Motor neuron (in vitro differentiated cells): Measurements from ENCODE around the gene LCT. TPM values are rescaled to one million over a fixed set of nuclear protein-coding genes. Genes with fewer than 3 reads are reported as not detected.
"Not testable (repeated sequence)": the region's sequence is repeated elsewhere in the genome, so short reads cannot be mapped to it uniquely, and the experiment has no call there.

Experiments
- ATAC-seq, 8 experiments: fragments of 200-7000 bp; cut with Tn5 transposase; replicated peaks in 6 of 8; 2 replicates each; pipeline ENCODE4 v1.8.0; 2021; ENCODE audit warnings: mild to moderate bottlenecking in 8 of 8, moderate library complexity in 8 of 8
- H3K27ac ChIP-seq, 2 donors: fragments of 250-450 bp; sonication (Bioruptor Pico); 2 replicates each; pipeline ENCODE4 v1.9.0; 2021; ENCODE audit warnings: antibody characterized with exemption in 2 of 2, mild to moderate bottlenecking in 2 of 2, moderate library complexity in 1 of 2
- H3K4me1 ChIP-seq, 2 donors: fragments of 250-450 bp; sonication (Bioruptor Pico); replicated peaks in 1 of 2; 2 replicates each; pipeline ENCODE4 v1.6.1; 2021; ENCODE audit warnings: antibody characterized with exemption in 2 of 2, mild to moderate bottlenecking in 2 of 2, moderate library complexity in 1 of 2
- H3K4me3 ChIP-seq, 5 donors: fragments of 250-450 bp; sonication (Bioruptor Pico); 2 replicates each; pipeline ENCODE4 v1.9.0; 2021; ENCODE audit warnings: antibody characterized with exemption in 5 of 5, mild to moderate bottlenecking in 5 of 5, moderate library complexity in 4 of 5
- WGBS, 10 experiments: fragments of 450-650 bp; shearing (Covaris generic); methylation state at CpG; one replicate each; pipeline ENCODE4 v1.0.0; 2022; 5-methylcytosine and 5-hydroxymethylcytosine counted together
- in situ Hi-C, 9 experiments: fragments of 400-800 bp; cut with MboI; loops; one replicate each; pipeline ENCODE4 v1.15.0; 2021; ENCODE audit warnings: low sequenced_read_pairs in 9 of 9, low pct_unique_long_range_greater_than_20kb in 2 of 9; ENCODE audit not compliant: unreplicated experiment in 9 of 9
- total RNA-seq, 8 experiments: library from RNA; unstranded; fragments of 300-600 nt; gene quantifications; 2 replicates each; pipeline versions ENCODE4 v1.2.3 to v1.2.4, GENCODE V29; 2022

Gene LCT
- total RNA-seq, 8 experiments from 2014 or later: 0.09 to 0.31 (median 0.17) TPM

- H3K4me3 ChIP-seq: no peak overlapping the region
- WGBS, 10 experiments: 0 to 93% (median 62%) methylated on average over 1 to 3 of the region's 3 CpGs
- H3K27ac ChIP-seq: no peak overlapping the region
- ATAC-seq: no peak
- in situ Hi-C loops: no loop called here
- no peaks in the 10 kb centered on the region for H3K4me1 ChIP-seq
These were observed 34.6 kb downstream of the LCT start for GRCh38 chr2:135802350-135802749.

GRCh38 chr2:135800513-135801460 lies 36.2 kb downstream of the LCT start:
- no peak overlapping the region for H3K4me3 ChIP-seq
- no peaks in the 10 kb centered on the region for H3K4me1 ChIP-seq
- ATAC-seq: no peak
- 41 to 93% (median 74%) methylated on average over 3 to 9 of the region's 9 CpGs; no CpG with 5 or more reads in 3 of the 10 experiments for WGBS, 10 experiments
- H3K27ac ChIP-seq: no peak overlapping the region
- in situ Hi-C loops: no loop called here

GRCh38 chr2:135799738-135800137 lies 37.2 kb downstream of the LCT start:
- no peak for ATAC-seq
- H3K4me3 ChIP-seq: no peak overlapping the region
- in situ Hi-C loops: no loop called here
- 17 to 63% (median 33%) methylated on average over 1 to 2 of the region's 2 CpGs; no CpG with 5 or more reads in 5 of the 10 experiments for WGBS, 10 experiments
- no peak overlapping the region for H3K27ac ChIP-seq
- H3K4me1 ChIP-seq: no peaks in the 10 kb centered on the region

- Histone ChIP-seq H3K4me1 (no peaks in the 10 kb centered on the region), H3K4me3 (no peak overlapping the region), H3K27ac (no peak overlapping the region)
- WGBS, 10 experiments: 7 to 100% (median 56%) methylated on average over 1 to 4 of the region's 4 CpGs; no CpG with 5 or more reads in 1 of the 10 experiments
- peak in 2 of 8 experiments; percentile 10 to 16 for ATAC-seq
- in situ Hi-C loops: no loop called here
These were observed 38.2 kb downstream of the LCT start for GRCh38 chr2:135798762-135799161.

- Histone ChIP-seq H3K4me3 (no peak overlapping the region), H3K4me1 (no peaks in the 10 kb centered on the region), H3K27ac (no peak overlapping the region)
- WGBS, 10 experiments: 100% methylated on average over 3 of the region's 5 CpGs; no CpG with 5 or more reads in 9 of the 10 experiments
- in situ Hi-C loops: no loop called here
- ATAC-seq: no peak
These were observed 38.7 kb downstream of the LCT start for GRCh38 chr2:135798275-135798705.

- no peak overlapping the region for H3K4me3 ChIP-seq
- 25 to 80% (median 59%) methylated on average over 1 to 6 of the region's 22 CpGs; no CpG with 5 or more reads in 7 of the 10 experiments for WGBS, 10 experiments
- ATAC-seq: peak; percentile 43 to 95 (median 87)
- H3K27ac ChIP-seq: no peak overlapping the region
- no peaks in the 10 kb centered on the region for H3K4me1 ChIP-seq
- in situ Hi-C loops: no loop called here
These were observed 39.3 kb downstream of the LCT start for GRCh38 chr2:135797497-135798274.

- Histone ChIP-seq H3K27ac (no peak overlapping the region), H3K4me3 (no peak overlapping the region), H3K4me1 (no peaks in the 10 kb centered on the region)
- in situ Hi-C loops: no loop called here
- WGBS, 10 experiments: 50 to 100% (median 97%) methylated on average over 1 to 3 of the region's 8 CpGs; no CpG with 5 or more reads in 6 of the 10 experiments
- no peak for ATAC-seq
These were observed 40.4 kb downstream of the LCT start for GRCh38 chr2:135796606-135797005.

- H3K27ac ChIP-seq, in situ Hi-C loops, H3K4me1 ChIP-seq, ATAC-seq, H3K4me3 ChIP-seq: not testable (repeated sequence)
- 19 to 100% (median 80%) methylated on average over 1 to 4 of the region's 4 CpGs for WGBS, 10 experiments
These were observed 41.3 kb downstream of the LCT start for GRCh38 chr2:135795641-135796040.

- 0 to 100% (median 69%) methylated on average over 1 to 4 of the region's 7 CpGs; no CpG with 5 or more reads in 3 of the 10 experiments for WGBS, 10 experiments
- no peak for ATAC-seq
- in situ Hi-C loops: no loop called here
- Histone ChIP-seq H3K4me1 (no peaks in the 10 kb centered on the region), H3K27ac (no peak overlapping the region), H3K4me3 (no peak overlapping the region)
These were observed 44.4 kb downstream of the LCT start for GRCh38 chr2:135792401-135793150.

- peak in 1 of 8 experiments; percentile 44 for ATAC-seq
These were observed 45.4 kb downstream of the LCT start for GRCh38 chr2:135791418-135792190.

GRCh38 chr2:135790423-135790822 lies 46.6 kb downstream of the LCT start:
- in situ Hi-C loops: no loop called here
- Histone ChIP-seq H3K27ac (no peak overlapping the region), H3K4me3 (no peak overlapping the region), H3K4me1 (no peaks in the 10 kb centered on the region)
- 73 to 100% (median 94%) methylated on average over 1 to 9 of the region's 10 CpGs; no CpG with 5 or more reads in 1 of the 10 experiments for WGBS, 10 experiments
- no peak for ATAC-seq

More at GRCh38 chr2:135791418-135792190, 45.4 kb downstream of the LCT start:
- no peaks in the 10 kb centered on the region for H3K4me1 ChIP-seq
- WGBS, 10 experiments: 71 to 100% (median 80%) methylated on average over 1 of the region's 2 CpGs; no CpG with 5 or more reads in 5 of the 10 experiments
- in situ Hi-C loops: no loop called here
- no peak overlapping the region for H3K27ac ChIP-seq
- no peak overlapping the region for H3K4me3 ChIP-seq

- in situ Hi-C loops: no loop called here
- ATAC-seq: no peak
- no peak overlapping the region for H3K27ac ChIP-seq
- 76 to 100% (median 100%) methylated on average over 1 to 2 of the region's 5 CpGs; no CpG with 5 or more reads in 5 of the 10 experiments for WGBS, 10 experiments
- H3K4me3 ChIP-seq: no peak overlapping the region
- no peaks in the 10 kb centered on the region for H3K4me1 ChIP-seq
These were observed 50.2 kb downstream of the LCT start for GRCh38 chr2:135786823-135787222.
